ENCODE data around the gene POC5. TPM values are rescaled to one million over a fixed set of nuclear protein-coding genes. Genes with fewer than 3 reads are reported as not detected.
"Not testable (repeated sequence)": the region's sequence is repeated elsewhere in the genome, so short reads cannot be mapped to it uniquely, and the experiment has no call there.

POC5 gene
- total RNA-seq, 4 donors from 2014 or later = 5.1 to 13.2 (median 10.3) TPM

DNA sequence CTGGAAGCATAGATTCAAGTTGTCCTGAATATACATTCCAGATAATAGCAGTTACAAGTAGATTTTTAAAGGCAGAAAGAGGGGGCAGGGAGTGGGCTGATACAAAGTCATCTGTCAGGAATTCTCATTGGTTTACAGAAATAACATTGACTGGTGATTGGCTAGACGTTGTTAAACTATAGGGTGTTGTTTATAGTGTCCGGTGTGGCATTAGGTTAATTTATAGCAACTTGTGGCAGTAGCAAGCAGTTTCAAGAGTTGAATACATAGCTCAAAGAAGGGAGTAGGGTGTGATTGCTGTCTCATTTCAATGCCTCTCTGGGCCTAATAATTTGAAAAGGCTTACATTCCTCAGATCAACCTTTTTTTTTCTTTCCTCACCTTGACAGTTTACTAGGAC is 10.7 kb upstream of the POC5 start:
- H3K4me3 ChIP-seq (ENCODE audit: low read depth, poor library complexity, severe bottlenecking) = no peak overlapping the region
- no peak for DNase-seq (ENCODE audit: low spot score in 2 of 2)
- intact Hi-C loops (cut with DNase I; ENCODE audit: low total_unique reads) = no loop called here
- 66 to 76% methylated on average over 2 of the region's 2 CpGs for WGBS, 2 donors
- TF ChIP-seq, protein P1, sequence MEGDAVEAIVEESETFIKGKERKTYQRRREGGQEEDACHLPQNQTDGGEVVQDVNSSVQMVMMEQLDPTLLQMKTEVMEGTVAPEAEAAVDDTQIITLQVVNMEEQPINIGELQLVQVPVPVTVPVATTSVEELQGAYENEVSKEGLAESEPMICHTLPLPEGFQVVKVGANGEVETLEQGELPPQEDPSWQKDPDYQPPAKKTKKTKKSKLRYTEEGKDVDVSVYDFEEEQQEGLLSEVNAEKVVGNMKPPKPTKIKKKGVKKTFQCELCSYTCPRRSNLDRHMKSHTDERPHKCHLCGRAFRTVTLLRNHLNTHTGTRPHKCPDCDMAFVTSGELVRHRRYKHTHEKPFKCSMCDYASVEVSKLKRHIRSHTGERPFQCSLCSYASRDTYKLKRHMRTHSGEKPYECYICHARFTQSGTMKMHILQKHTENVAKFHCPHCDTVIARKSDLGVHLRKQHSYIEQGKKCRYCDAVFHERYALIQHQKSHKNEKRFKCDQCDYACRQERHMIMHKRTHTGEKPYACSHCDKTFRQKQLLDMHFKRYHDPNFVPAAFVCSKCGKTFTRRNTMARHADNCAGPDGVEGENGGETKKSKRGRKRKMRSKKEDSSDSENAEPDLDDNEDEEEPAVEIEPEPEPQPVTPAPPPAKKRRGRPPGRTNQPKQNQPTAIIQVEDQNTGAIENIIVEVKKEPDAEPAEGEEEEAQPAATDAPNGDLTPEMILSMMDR (IDR thresholded peaks at IDR 0.05) = no peak
- no peak for TF ChIP-seq POLR2A (IDR thresholded peaks at IDR 0.05)

- intact Hi-C loops (cut with DNase I; ENCODE audit: low total_unique reads); H3K4me3 ChIP-seq (ENCODE audit: low read depth, poor library complexity, severe bottlenecking); DNase-seq (ENCODE audit: low spot score in 2 of 2): not testable (repeated sequence)
Measured at GRCh38 chr5:75726224-75726623, 9.0 kb upstream of the POC5 start.

- 79 to 100% methylated on average over 1 of the region's 1 CpG for WGBS, 2 donors
- DNase-seq (ENCODE audit: low spot score in 2 of 2) = no peak
- no peak for TF ChIP-seq POLR2A (IDR thresholded peaks at IDR 0.05)
- TF ChIP-seq, protein P1 (IDR thresholded peaks at IDR 0.05) = no peak
- intact Hi-C loops (cut with DNase I; ENCODE audit: low total_unique reads) = no loop called here
- no peak overlapping the region for H3K4me3 ChIP-seq (ENCODE audit: low read depth, poor library complexity, severe bottlenecking)
Measured at GRCh38 chr5:75723378-75723777, 6.1 kb upstream of the POC5 start.

DNA sequence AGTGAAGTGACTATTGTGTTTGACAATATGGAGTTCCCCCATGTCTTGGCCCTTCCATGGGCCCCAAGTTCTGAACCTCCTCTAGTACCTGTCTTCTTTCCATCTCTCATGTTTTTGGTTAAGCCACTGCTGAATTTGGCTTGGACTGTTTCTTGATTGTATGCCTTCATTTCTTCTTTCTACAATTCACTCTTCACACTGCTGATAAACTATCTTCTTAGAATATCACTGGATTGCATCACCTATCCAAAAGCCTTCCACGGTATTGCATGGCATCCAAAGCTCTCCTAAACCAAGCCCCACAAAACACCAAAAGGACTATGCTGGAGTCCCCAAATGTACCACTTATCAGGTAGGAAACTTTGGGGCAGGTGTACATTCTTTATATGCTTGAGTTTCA is 4.3 kb upstream of the POC5 start:
- no peak for TF ChIP-seq POLR2A (IDR thresholded peaks at IDR 0.05)
- TF ChIP-seq, protein P1 (IDR thresholded peaks at IDR 0.05) = no peak
- DNase-seq (ENCODE audit: low spot score in 2 of 2) = no peak
- 87 to 90% methylated on average over 1 of the region's 1 CpG for whole genome bisulfite sequencing, 2 donors
- intact Hi-C loops (cut with DNase I; ENCODE audit: low total_unique reads) = no loop called here
- H3K4me3 ChIP-seq (ENCODE audit: low read depth, poor library complexity, severe bottlenecking) = no peak overlapping the region

- no peak for DNase-seq (ENCODE audit: low spot score in 2 of 2)
- intact Hi-C loops (cut with DNase I; ENCODE audit: low total_unique reads) = no loop called here
- TF ChIP-seq, protein P1 (IDR thresholded peaks at IDR 0.05) = no peak
- no peak for TF ChIP-seq POLR2A (IDR thresholded peaks at IDR 0.05)
- 76 to 86% methylated on average over 5 of the region's 5 CpGs for WGBS, 2 donors
- no peak overlapping the region for H3K4me3 ChIP-seq (ENCODE audit: low read depth, poor library complexity, severe bottlenecking)
Measured at GRCh38 chr5:75720882-75721281, 3.6 kb upstream of the POC5 start.

GRCh38 chr5:75716715-75717081 is 539 bp downstream of the POC5 start:
- intact Hi-C loops (cut with DNase I; ENCODE audit: low total_unique reads) = no loop called here

More at GRCh38 chr5:75716715-75717081, 539 bp downstream of the POC5 start:
- TF ChIP-seq, protein P1 (IDR thresholded peaks at IDR 0.05) = no peak
- TF ChIP-seq POLR2A (IDR thresholded peaks at IDR 0.05) = no peak
- H3K4me3 ChIP-seq (ENCODE audit: low read depth, poor library complexity, severe bottlenecking) = peak overlapping the region; percentile 81
- WGBS, 2 donors = 0 to 2% methylated on average over 7 of the region's 7 CpGs
- DNase-seq (ENCODE audit: low spot score in 2 of 2) = no peak

Data from lower leg skin (tissue), 4 donors.